Measurements from ENCODE around the gene TMPRSS3.

DNA sequence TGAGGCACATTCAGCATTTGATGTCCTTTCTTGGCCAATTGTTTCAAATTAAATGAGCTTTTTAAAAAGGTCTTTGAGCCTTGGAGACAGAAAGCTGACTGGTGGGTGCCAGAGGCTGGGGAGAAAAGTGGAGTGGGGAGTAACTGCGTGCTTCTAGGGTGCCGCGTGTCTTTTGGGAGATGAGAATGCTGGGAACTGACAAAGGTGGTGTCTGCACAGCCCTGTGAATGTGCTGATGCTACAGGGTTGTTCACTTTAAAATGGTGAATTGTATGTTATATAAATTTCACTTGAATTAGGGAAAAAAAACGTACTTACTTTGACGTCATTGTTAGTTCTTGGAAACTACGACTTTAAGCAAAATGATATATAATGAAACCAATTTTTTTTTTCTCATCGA, 21.4 kb downstream of the TMPRSS3 start:
- TF ChIP-seq CTCF (IDR thresholded peaks at IDR 0.05) (no peak), POLR2A (IDR thresholded peaks at IDR 0.05) (no peak), POLR2AphosphoS5 (IDR thresholded peaks at IDR 0.05) (no peak)
